SK-N-SH (cell line): Measurements from ENCODE around the gene DUSP1.

Experiments
- EP300 ChIP-seq, 2 experiments: IDR thresholded peaks; 2 replicates each; pipeline versions ENCODE4 v1.4.0 to v1.6.1; 2012; ENCODE audit warnings: borderline replicate concordance in 1 of 2, low read depth in 1 of 2, low read length in 1 of 2
- EZH2phosphoT487 ChIP-seq: fragments of 200-600 bp; sonication (generic); IDR thresholded peaks from 2 replicates; pipeline ENCODE4 v1.6.1; 2017; ENCODE audit warnings: low read depth, mixed run types, mild to moderate bottlenecking, antibody characterized with exemption, moderate library complexity, borderline replicate concordance
- GABPA ChIP-seq: IDR thresholded peaks from 2 replicates; pipeline ENCODE4 v1.4.0; 2012; ENCODE audit warnings: low read depth, mild to moderate bottlenecking
- GATA2 ChIP-seq: sonication (generic); formaldehyde crosslinking; IDR thresholded peaks from 2 replicates; pipeline ENCODE4 v1.5.0; 2020; ENCODE audit warnings: mild to moderate bottlenecking, missing genetic modification reagents
- JUND ChIP-seq: IDR thresholded peaks from 2 replicates; pipeline ENCODE4 v1.4.0; 2012
- POLR2AphosphoS5 ChIP-seq: IDR thresholded peaks from 2 replicates; pipeline ENCODE4 v1.6.1; 2012; ENCODE audit warnings: low read depth, low read length
- RAD21 ChIP-seq: IDR thresholded peaks from 2 replicates; pipeline ENCODE4 v1.6.1; 2012; ENCODE audit warnings: mild to moderate bottlenecking, low read length
- RFX5 ChIP-seq: IDR thresholded peaks from 2 replicates; pipeline ENCODE4 v1.6.1; 2012; ENCODE audit warnings: mild to moderate bottlenecking, improper control_type of control experiment, low read length
- TAF1 ChIP-seq: IDR thresholded peaks from 2 replicates; pipeline ENCODE4 v1.6.1; 2012; ENCODE audit warnings: low read depth, mild to moderate bottlenecking, low read length, moderate library complexity, borderline replicate concordance
- TCF12 ChIP-seq: IDR thresholded peaks from 2 replicates; pipeline ENCODE4 v1.4.0; 2012
- TF ChIP-seq, protein P1 (sequence below): fragments of 200-600 bp; sonication (generic); IDR thresholded peaks from 2 replicates; pipeline ENCODE4 v1.6.1; 2017; ENCODE audit warnings: antibody characterized with exemption, mild to moderate bottlenecking, moderate library complexity
- TF ChIP-seq, protein P2 (sequence below): IDR thresholded peaks from 2 replicates; pipeline ENCODE4; 2012

DNA sequence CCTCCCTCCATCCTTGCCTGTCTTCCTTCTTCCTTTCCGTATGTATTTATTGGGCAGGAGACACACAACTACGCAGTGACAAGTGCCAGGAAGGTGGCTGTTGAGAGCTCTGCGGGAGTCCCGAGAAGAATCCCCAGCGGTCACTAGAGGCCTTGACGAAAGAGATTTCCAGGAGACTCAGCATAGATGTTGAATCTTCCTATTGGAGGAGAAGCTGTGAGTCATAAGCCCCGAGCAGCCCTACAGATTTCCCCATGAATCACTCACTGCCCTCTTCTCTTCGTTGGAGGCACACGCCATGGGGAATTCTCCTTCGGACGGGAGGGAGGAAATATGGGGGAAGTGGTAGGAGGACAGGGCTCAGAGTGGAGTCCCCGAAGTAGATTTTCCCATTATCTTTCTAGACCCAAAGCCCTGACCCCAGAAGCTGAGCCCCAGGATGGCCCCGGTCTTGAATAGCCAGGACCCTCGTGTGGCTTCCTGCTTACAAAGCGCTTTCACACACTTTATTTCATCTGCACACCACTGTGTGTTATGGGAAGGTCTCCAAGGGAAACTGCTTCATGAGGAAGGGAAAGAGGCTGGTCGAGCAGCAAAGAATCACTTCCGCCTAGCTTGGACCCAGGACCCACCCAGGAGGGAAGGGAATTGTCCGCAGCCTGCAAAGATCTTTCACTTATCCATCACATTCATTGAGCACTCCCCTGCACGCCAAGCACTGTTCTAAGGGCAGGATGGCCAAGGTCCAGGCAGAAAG lies 12.7 kb downstream of the DUSP1 start:
- no peak for TF ChIP-seq TAF1
- TF ChIP-seq, protein P1, sequence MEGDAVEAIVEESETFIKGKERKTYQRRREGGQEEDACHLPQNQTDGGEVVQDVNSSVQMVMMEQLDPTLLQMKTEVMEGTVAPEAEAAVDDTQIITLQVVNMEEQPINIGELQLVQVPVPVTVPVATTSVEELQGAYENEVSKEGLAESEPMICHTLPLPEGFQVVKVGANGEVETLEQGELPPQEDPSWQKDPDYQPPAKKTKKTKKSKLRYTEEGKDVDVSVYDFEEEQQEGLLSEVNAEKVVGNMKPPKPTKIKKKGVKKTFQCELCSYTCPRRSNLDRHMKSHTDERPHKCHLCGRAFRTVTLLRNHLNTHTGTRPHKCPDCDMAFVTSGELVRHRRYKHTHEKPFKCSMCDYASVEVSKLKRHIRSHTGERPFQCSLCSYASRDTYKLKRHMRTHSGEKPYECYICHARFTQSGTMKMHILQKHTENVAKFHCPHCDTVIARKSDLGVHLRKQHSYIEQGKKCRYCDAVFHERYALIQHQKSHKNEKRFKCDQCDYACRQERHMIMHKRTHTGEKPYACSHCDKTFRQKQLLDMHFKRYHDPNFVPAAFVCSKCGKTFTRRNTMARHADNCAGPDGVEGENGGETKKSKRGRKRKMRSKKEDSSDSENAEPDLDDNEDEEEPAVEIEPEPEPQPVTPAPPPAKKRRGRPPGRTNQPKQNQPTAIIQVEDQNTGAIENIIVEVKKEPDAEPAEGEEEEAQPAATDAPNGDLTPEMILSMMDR = no peak
- TF ChIP-seq GATA2 (CRISPR knock-in tag) = no peak
- no peak for TF ChIP-seq EZH2phosphoT487
- 0 out of 2 replicates have a peak, but pooled peaks have one; percentile 38 for TF ChIP-seq POLR2AphosphoS5
- no peak for TF ChIP-seq EP300 (IDR thresholded peaks at IDR 0.05; ENCODE audit: borderline replicate concordance in 1 of 2, low read depth in 1 of 2, low read length in 1 of 2)
- no peak for TF ChIP-seq RAD21
- TF ChIP-seq GABPA = no peak
- peak; percentile 75 for TF ChIP-seq JUND
- peak; percentile 38; the same call in 1 of the 2 replicates for TF ChIP-seq TCF12
- TF ChIP-seq, protein P2, sequence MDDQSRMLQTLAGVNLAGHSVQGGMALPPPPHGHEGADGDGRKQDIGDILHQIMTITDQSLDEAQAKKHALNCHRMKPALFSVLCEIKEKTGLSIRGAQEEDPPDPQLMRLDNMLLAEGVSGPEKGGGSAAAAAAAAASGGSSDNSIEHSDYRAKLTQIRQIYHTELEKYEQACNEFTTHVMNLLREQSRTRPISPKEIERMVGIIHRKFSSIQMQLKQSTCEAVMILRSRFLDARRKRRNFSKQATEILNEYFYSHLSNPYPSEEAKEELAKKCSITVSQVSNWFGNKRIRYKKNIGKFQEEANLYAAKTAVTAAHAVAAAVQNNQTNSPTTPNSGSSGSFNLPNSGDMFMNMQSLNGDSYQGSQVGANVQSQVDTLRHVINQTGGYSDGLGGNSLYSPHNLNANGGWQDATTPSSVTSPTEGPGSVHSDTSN = peak; percentile 62
- no peak for TF ChIP-seq RFX5
